T-cell (primary cell): ENCODE results near the gene FANCI. TPM values are rescaled to one million over a fixed set of nuclear protein-coding genes. Genes with fewer than 3 reads are reported as not detected.

ENCODE experiments used
- ATAC-seq, 4 experiments: fragments of 200-7000 bp in 3 of 4; fragments of 150-1000 bp in 1 of 4; cut with Tn5 transposase; replicated peaks in 1 of 4; 1 replicate in 3 of 4; 2 replicates in 1 of 4; pipeline ENCODE4 v1.10.0; 2021; ENCODE audit warnings: moderate library complexity in 3 of 4, mild to moderate bottlenecking in 2 of 4, moderate number of reproducible peaks in 1 of 4
- CTCF ChIA-PET, 2 donors: fragments of 300-600 bp; sonication (Branson Sonifier 250); formaldehyde crosslinking; loops; one replicate each; lab custom pipeline; 2022; ENCODE audit warnings: antibody characterized with exemption in 2 of 2; lab: Charles Lee
- POLR2A ChIA-PET, 2 donors: fragments of 300-600 bp; sonication (Branson Sonifier 250); formaldehyde crosslinking; loops; one replicate each; lab custom pipeline; 2022; ENCODE audit warnings: antibody characterized with exemption in 2 of 2; lab: Charles Lee
- DNase-seq, 35 experiments: peaks; one replicate each; pipeline versions ENCODE4 v3.0.0 to v3.0.0-alpha.2; 2013 to 2023
- H3K27ac ChIP-seq: one replicate; pipeline ENCODE4 v1.5.1; 2013; ENCODE audit warnings: low read length
- H3K27me3 ChIP-seq, 2 experiments: replicated peaks in 1 of 2; 1 replicate in 1 of 2; 2 replicates in 1 of 2; pipeline versions ENCODE4 v1.6.1 to v1.7.0; 2013; ENCODE audit warnings: low read length in 1 of 2, mixed read lengths in 1 of 2; ENCODE audit not compliant: control insufficient read depth in 2 of 2, insufficient read depth in 2 of 2; ENCODE audit errors: extremely low read depth in 1 of 2
- H3K36me3 ChIP-seq, 2 donors: 1 replicate in 1 of 2; 2 replicates in 1 of 2; pipeline versions ENCODE4 v1.6.1 to v1.7.0; 2013; ENCODE audit warnings: low read length in 1 of 2; ENCODE audit not compliant: control insufficient read depth in 2 of 2, insufficient read depth in 1 of 2; ENCODE audit errors: extremely low read depth in 1 of 2
- H3K4me1 ChIP-seq, 2 experiments: 1 replicate in 1 of 2; 2 replicates in 1 of 2; pipeline versions ENCODE4 v1.6.1 to v1.7.0; 2013; ENCODE audit warnings: low read length in 2 of 2, mixed read lengths in 1 of 2; ENCODE audit not compliant: insufficient read depth in 2 of 2, control insufficient read depth in 1 of 2; ENCODE audit errors: extremely low read depth in 1 of 2
- H3K4me3 ChIP-seq, 2 donors: 1 replicate in 1 of 2; 2 replicates in 1 of 2; pipeline versions ENCODE4 v1.5.1 to v1.7.0; 2013; ENCODE audit warnings: mild to moderate bottlenecking in 2 of 2, low read length in 1 of 2, moderate library complexity in 1 of 2; ENCODE audit not compliant: control insufficient read depth in 1 of 2; ENCODE audit errors: extremely low read depth in 1 of 2
- H3K9me3 ChIP-seq: 2 replicates; pipeline ENCODE4 v1.7.0; 2013
- H3K27ac Mint-ChIP-seq, 2 donors: one replicate each; pipeline ENCODE4 v1.8.0; 2020 to 2021; ENCODE audit warnings: mild to moderate bottlenecking in 2 of 2, mixed read lengths in 2 of 2
- H3K27me3 Mint-ChIP-seq, 2 donors: one replicate each; pipeline ENCODE4 v1.8.0; 2021 to 2022; ENCODE audit warnings: mixed read lengths in 2 of 2
- H3K36me3 Mint-ChIP-seq: one replicate; pipeline ENCODE4 v1.8.0; 2021; ENCODE audit warnings: mixed read lengths
- H3K4me1 Mint-ChIP-seq, 3 donors: one replicate each; pipeline ENCODE4 v1.8.0; 2020 to 2022; ENCODE audit warnings: mixed read lengths in 3 of 3, mild to moderate bottlenecking in 1 of 3
- H3K4me3 Mint-ChIP-seq, 3 donors: one replicate each; pipeline ENCODE4 v1.8.0; 2020 to 2022; ENCODE audit warnings: mild to moderate bottlenecking in 3 of 3, mixed read lengths in 3 of 3, moderate library complexity in 3 of 3
- H3K9me3 Mint-ChIP-seq, 3 donors: one replicate each; pipeline ENCODE4 v1.8.0; 2020 to 2022; ENCODE audit warnings: mixed read lengths in 3 of 3
- WGBS: methylation state at CpG from one replicate; pipeline ENCODE4 v1.1.5; 2013; ENCODE audit warnings: missing lambda C conversion rate; ENCODE audit not compliant: insufficient coverage; 5-methylcytosine and 5-hydroxymethylcytosine counted together
- total RNA-seq, 35 experiments: library from RNA in 6 of 35; stranded (reverse) in 6 of 35; fragments of 120-200 nt in 1 of 35; gene quantifications; one replicate each; pipeline versions ENCODE4 v1.2.1 to v1.2.4 and lab custom pipeline; 2013 to 2026

Gene FANCI
- total RNA-seq, 5 donors from 2014 or later (not counting 1 experiment from before 2014, with no cell fraction given) = 9.8 to 14.6 (median 12.4) TPM

GRCh38 chr15:89217031-89217430 lies 26.7 kb upstream of the FANCI start:
- ChIA-PET CTCF (no interaction called here), POLR2A (interaction anchor here in 1 of 2 donors (0.5 kb wide), 1 partner anchor 96 kb away, joined by 5 read pairs; no protein-coding TSS in a partner anchor)
- peaks cover 0 to 19% of the 10 kb centered on the region in 2 experiments for H3K27me3 ChIP-seq
- ATAC-seq = no peak
- no peaks in the 10 kb centered on the region for H3K9me3 Mint-ChIP-seq
- WGBS = 95% methylated on average over 16 of the region's 20 CpGs
- no peak overlapping the region for H3K27ac Mint-ChIP-seq
- H3K27me3 Mint-ChIP-seq = no peaks in the 10 kb centered on the region
- H3K27ac ChIP-seq = no peak overlapping the region
- no peak overlapping the region for H3K4me3 ChIP-seq
- no peaks in the 10 kb centered on the region for H3K4me1 ChIP-seq
- no peaks in the 10 kb centered on the region for H3K36me3 Mint-ChIP-seq
- H3K36me3 ChIP-seq = no peaks in the 10 kb centered on the region
- no peak overlapping the region for H3K4me3 Mint-ChIP-seq
- no peaks in the 10 kb centered on the region for H3K9me3 ChIP-seq
- no peak for DNase-seq
- no peaks in the 10 kb centered on the region for H3K4me1 Mint-ChIP-seq

GRCh38 chr15:89217686-89218376 lies 25.9 kb upstream of the FANCI start:
- Mint-ChIP-seq H3K4me1 (no peaks in the 10 kb centered on the region), H3K4me3 (no peak overlapping the region), H3K27me3 (peaks cover 0 to 5% of the 10 kb centered on the region in 2 donors), H3K36me3 (no peaks in the 10 kb centered on the region), H3K27ac (no peak overlapping the region), H3K9me3 (no peaks in the 10 kb centered on the region)
- POLR2A ChIA-PET = no interaction called here
- Histone ChIP-seq H3K4me1 (no peaks in the 10 kb centered on the region), H3K9me3 (no peaks in the 10 kb centered on the region), H3K27me3 (peaks cover 0 to 19% of the 10 kb centered on the region in 2 experiments), H3K27ac (no peak overlapping the region), H3K4me3 (no peak overlapping the region), H3K36me3 (no peaks in the 10 kb centered on the region)
- CTCF ChIA-PET = interaction anchor here in 1 of 2 donors (0.6 kb wide), 1 partner anchor 96 kb away, joined by 3 read pairs; no protein-coding TSS in a partner anchor
- WGBS = 87% methylated on average over 3 of the region's 6 CpGs
- ATAC-seq = no peak
- no peak for DNase-seq

- no peaks in the 10 kb centered on the region for H3K9me3 Mint-ChIP-seq
- H3K4me1 ChIP-seq = no peaks in the 10 kb centered on the region
- ATAC-seq = no peak
- H3K27me3 ChIP-seq = peaks cover 0 to 22% of the 10 kb centered on the region in 2 experiments
- no peak overlapping the region for H3K4me3 Mint-ChIP-seq
- 90% methylated on average over 8 of the region's 8 CpGs for WGBS
- DNase-seq = no peak
- no peaks in the 10 kb centered on the region for H3K36me3 Mint-ChIP-seq
- no peaks in the 10 kb centered on the region for H3K4me1 Mint-ChIP-seq
- no peak overlapping the region for H3K27ac Mint-ChIP-seq
- H3K36me3 ChIP-seq = no peaks in the 10 kb centered on the region
- H3K27me3 Mint-ChIP-seq = peaks cover 0 to 6% of the 10 kb centered on the region in 2 donors
- H3K27ac ChIP-seq = no peak overlapping the region
- no peak overlapping the region for H3K4me3 ChIP-seq
- ChIA-PET POLR2A (no interaction called here), CTCF (no interaction called here)
- no peaks in the 10 kb centered on the region for H3K9me3 ChIP-seq
These were observed 25.2 kb upstream of the FANCI start for GRCh38 chr15:89218531-89218930.

GRCh38 chr15:89221543-89221942 lies 22.2 kb upstream of the FANCI start, which contains the start of gene RLBP1:
RLBP1 (minus strand) TSS chr15:89221579; CDS start chr15:89218975, 2,604 bp downstream.
- Mint-ChIP-seq H3K36me3 (no peaks in the 10 kb centered on the region), H3K4me3 (no peak within 1 kb of the TSS), H3K27me3 (peaks cover 0 to 6% of the 10 kb centered on the region in 2 donors), H3K27ac (no peak within 1 kb of the TSS), H3K4me1 (no peaks in the 10 kb centered on the region), H3K9me3 (no peaks in the 10 kb centered on the region)
- Histone ChIP-seq H3K27me3 (peaks cover 0 to 20% of the 10 kb centered on the region in 2 experiments), H3K4me3 (no peak within 1 kb of the TSS), H3K9me3 (no peaks in the 10 kb centered on the region), H3K27ac (no peak within 1 kb of the TSS), H3K36me3 (no peaks in the 10 kb centered on the region), H3K4me1 (no peaks in the 10 kb centered on the region)
- ATAC-seq = no peak
- DNase-seq = no peak
- POLR2A ChIA-PET = interaction anchor here in 1 of 2 donors (0.7 kb wide), 1 partner anchor 65 kb away, joined by 7 read pairs; no protein-coding TSS in a partner anchor
- CTCF ChIA-PET = no interaction called here
- 64% methylated on average over 5 of the region's 11 CpGs for WGBS

- H3K36me3 ChIP-seq = no peaks in the 10 kb centered on the region
- H3K4me1 ChIP-seq = no peaks in the 10 kb centered on the region
- CTCF ChIA-PET = no interaction called here
- H3K4me3 ChIP-seq = no peak overlapping the region
- H3K4me1 Mint-ChIP-seq = no peaks in the 10 kb centered on the region
- H3K27ac ChIP-seq = no peak overlapping the region
- H3K27me3 Mint-ChIP-seq = peaks cover 5 to 12% of the 10 kb centered on the region in 2 donors
- ATAC-seq (no peak), DNase-seq (no peak)
- H3K9me3 Mint-ChIP-seq = no peaks in the 10 kb centered on the region
- H3K27me3 ChIP-seq = peaks cover 0 to 21% of the 10 kb centered on the region in 2 experiments
- POLR2A ChIA-PET = no interaction called here
- no peaks in the 10 kb centered on the region for H3K9me3 ChIP-seq
- H3K36me3 Mint-ChIP-seq = no peaks in the 10 kb centered on the region
- H3K4me3 Mint-ChIP-seq = no peak overlapping the region
- no CpG with 5 or more reads among the region's 5 CpGs for WGBS
- H3K27ac Mint-ChIP-seq = no peak overlapping the region
These were observed 18.2 kb upstream of the FANCI start for GRCh38 chr15:89225588-89225987.

DNA sequence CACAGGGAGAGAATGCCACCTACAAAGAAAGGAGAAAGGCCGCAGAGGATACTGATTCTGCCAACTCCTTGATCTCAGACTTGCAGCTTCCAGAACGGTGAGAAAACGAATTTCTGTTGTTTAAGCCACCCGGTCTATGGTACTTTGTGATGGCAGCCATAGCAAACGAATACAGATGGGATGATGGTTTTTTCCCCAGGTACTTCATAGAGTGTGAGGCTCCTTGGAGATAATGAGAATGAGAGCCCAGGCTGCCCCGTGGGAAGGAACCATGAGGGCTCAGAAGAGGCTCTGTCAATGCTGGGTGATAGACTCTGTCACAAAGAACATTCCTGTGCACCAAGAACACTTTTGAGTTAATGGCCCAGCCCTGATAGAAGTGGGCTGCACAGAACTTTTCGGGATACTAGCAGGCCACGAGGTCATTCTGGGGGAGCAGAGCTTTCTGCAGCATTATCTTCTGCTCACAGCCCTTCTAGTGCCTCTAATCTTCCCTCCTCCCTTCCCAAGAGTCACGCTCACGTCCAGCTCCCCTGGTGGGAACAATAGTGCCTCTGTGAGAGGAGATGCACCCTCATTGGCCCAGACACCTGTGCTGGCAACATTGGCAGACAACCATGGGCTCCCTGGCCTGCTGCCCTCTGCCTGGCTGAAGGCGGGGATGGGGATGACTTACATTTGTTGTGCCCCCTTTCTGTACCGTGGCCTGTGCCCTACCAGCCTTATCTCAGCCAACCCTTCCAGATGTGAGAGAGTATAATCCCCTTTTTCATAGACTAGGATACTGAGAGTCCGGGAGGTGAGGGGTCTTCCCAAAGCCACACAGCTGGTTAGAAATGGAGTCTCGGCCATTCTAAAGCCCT lies 17.2 kb upstream of the FANCI start:
- Mint-ChIP-seq H3K4me3 (no peak overlapping the region), H3K4me1 (no peaks in the 10 kb centered on the region)

More for the DNA sequence above, 17.2 kb upstream of the FANCI start:
- no peaks in the 10 kb centered on the region for H3K9me3 ChIP-seq
- no peaks in the 10 kb centered on the region for H3K4me1 ChIP-seq
- WGBS = 83% methylated on average over 10 of the region's 14 CpGs
- H3K36me3 ChIP-seq = no peaks in the 10 kb centered on the region
- ChIA-PET CTCF (interaction anchor here in 1 of 2 donors (0.6 kb wide), 1 partner anchor 194 kb away, joined by 4 read pairs; no protein-coding TSS in a partner anchor), POLR2A (no interaction called here)
- ATAC-seq (no peak), DNase-seq (no peak)
- Mint-ChIP-seq H3K27ac (no peak overlapping the region), H3K9me3 (no peaks in the 10 kb centered on the region), H3K36me3 (no peaks in the 10 kb centered on the region), H3K27me3 (peaks cover 5 to 12% of the 10 kb centered on the region in 2 donors)
- no peak overlapping the region for H3K27ac ChIP-seq
- H3K27me3 ChIP-seq = peaks cover 0 to 19% of the 10 kb centered on the region in 2 experiments
- no peak overlapping the region for H3K4me3 ChIP-seq
